OCI-LY3 (cell line): ENCODE data around the gene SLC12A1.

ENCODE experiments used
- CTCF ChIP-seq: fragments of 200-600, 300-600 bp; sonication (generic); IDR thresholded peaks from 2 replicates; pipeline ENCODE4 v1.5.1; 2014; ENCODE audit warnings: antibody characterized with exemption, low read length, low read depth
- EZH2phosphoT487 ChIP-seq: fragments of 200-600 bp; shearing (Covaris generic); IDR thresholded peaks from 2 replicates; pipeline ENCODE4 v1.6.1; 2018; ENCODE audit warnings: antibody characterized with exemption, mixed run types, low read depth

GRCh38 chr15:48325400-48325799 is 119.3 kb downstream of the SLC12A1 start:
- no peak for TF ChIP-seq CTCF
- no peak for TF ChIP-seq EZH2phosphoT487
